Limb (tissue), 2 donors: ENCODE data around the gene UTS2B.

Experiments
- DNase-seq, 2 donors: peaks; one replicate each; pipeline ENCODE4 v3.0.0-alpha.2; 2016; ENCODE audit errors: extremely low spot score in 2 of 2

The UTS2B gene

DNA sequence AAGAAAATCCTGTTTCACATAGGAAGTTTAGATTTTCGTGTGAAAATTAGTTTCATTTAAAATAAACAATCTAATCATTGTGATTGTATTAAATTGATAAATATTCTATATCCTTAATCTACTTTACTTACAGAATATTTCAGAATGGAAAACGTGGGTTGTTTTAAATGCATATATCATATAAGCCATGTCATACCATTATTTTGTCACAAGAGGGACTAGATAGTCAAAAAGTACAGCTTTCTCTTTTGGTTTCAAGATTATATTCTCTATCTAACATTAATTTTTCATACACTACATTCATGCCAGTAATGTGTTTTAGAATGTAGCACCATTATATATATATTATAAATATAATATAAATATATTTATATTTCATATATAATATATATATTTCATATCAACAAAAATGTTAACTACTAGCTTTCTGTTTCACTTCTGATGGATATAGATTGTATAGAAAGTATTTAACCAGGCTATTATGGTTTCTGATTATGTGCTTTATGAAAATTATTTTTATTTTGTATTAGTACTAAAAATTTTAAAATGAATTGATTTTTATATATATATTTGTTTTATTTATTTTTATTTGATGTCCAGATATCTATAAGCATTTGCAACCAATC lies 86.0 kb downstream of the UTS2B start:
- no peak for DNase-seq

DNA sequence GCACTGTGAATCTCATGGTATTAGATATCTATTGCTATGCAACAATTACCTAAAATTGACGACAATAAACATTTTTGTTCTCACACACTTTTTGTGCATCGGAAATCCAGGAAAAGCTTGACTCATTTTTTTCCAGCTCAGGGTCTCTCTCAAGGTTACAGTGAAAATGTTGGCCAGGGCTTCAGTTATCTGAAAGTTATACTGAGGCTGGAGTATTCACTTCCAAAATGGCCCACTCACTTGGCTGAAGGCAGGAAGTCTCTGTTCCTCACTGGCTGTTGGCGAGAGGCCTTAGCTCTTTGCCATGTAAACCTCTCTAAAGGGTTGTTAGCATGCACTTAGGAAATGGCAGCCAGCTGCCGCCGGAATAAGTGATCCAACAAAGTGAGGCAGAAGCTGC lies 89.8 kb downstream of the UTS2B start:
- no peak for DNase-seq

DNA sequence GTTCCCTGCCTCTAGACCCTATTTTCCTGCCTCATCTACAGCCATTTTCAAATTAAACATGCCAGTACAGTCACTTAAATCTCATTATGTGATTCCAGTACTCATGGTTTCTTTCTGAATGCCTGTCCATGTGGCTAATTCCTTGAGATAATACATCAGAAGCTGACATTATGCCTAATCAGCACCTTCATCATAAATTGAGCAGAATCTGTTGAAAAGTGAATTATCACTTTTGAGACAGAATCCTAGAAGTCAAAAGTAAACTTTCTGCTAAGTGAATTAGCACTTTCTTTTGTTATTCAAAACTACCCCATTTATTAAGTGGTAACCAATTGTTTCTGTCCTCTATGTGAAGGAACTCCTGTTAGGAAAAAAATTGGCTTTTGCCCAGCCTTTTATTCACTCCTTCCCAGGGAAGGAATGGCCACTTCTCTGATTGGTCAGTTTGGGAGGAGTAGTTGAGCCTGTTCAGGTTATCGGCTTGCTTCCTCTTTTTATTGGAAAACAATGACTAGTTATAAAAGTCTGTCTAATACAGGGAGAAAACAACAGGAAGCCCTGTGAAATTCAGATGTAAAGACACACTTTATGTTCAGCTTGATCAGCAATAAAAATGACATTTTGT lies 90.8 kb downstream of the UTS2B start:
- no peak for DNase-seq

DNA sequence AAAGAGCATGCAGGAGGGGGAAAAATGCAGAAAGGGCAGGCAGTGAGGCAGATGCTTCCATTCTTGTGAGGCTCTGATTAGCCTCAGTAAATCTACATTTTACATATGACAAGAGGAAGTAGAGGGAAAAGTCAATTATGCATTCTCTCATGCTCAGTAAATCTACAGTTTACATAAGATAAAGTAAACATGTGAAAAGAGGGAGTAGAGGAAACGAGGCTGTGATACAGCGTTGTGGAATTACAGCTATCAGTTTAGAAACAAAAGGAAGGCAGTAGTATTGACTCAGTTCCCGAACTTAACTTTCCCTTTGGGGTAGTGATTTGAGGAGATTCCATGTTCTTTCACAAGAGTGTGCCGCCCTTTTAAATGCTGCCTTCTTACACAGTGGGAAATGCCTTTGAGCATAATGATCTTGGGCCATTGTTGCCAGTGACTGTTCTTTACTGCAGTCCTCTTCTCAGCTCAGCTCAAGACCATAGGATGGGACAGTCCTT lies 92.0 kb downstream of the UTS2B start:
- DNase-seq = no peak

DNA sequence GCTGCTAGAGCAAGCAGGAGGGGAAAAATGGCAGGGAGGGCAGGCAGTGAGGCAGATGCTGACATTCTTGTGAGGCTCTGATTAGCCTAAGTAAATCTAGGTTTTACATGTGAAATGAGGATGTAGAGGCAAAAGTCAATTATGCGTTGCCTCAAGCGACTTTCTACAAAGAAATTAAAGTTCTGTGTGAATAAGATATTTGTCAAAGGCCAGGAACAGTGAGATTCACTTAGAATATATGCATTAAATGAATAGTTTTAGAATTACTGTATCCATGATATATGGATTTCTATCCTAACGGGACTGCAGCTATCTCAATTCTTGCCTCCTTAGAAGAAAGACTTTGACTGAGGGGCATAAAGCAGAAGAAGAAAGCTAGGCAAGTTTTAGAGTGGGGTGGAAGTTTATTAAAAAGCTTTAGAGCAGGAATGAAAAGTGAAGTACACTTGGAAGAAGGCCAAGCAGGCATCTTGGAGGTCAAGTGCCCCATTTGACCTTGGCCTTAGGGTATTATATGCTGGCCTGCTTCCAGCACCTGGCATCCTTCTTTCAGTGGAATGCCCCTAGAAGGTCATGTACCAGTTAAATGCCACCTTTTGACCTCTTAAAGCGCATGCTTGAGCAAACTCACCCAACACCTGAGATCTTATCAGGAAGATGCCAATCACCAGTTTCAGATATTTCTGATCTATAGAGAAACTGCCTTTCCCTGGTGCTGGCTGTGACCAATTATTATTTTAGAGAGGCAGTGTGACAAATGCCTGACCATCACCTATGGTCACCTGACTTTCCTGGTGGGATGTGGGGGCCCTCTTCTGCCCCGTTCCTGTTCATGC lies 93.1 kb downstream of the UTS2B start:
- no peak for DNase-seq

DNA sequence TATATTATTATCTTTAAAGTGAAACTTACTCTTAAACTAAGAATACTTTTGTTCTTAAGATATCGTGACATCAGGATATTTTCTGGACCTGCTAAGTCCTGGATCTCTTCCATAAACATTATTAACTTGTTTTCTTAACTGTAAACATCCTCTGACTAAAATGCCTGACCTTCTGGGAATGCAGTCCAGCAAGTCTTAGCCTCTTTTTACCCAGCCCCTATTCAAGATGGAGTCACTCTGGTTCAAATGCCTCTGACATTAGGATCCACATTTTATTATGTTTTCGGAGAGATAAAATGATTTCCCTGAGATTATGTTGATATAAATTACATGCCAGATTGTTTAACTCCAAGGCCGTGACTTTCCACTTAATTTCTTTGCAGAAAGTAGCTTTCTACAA lies 93.7 kb downstream of the UTS2B start:
- DNase-seq = no peak

DNA sequence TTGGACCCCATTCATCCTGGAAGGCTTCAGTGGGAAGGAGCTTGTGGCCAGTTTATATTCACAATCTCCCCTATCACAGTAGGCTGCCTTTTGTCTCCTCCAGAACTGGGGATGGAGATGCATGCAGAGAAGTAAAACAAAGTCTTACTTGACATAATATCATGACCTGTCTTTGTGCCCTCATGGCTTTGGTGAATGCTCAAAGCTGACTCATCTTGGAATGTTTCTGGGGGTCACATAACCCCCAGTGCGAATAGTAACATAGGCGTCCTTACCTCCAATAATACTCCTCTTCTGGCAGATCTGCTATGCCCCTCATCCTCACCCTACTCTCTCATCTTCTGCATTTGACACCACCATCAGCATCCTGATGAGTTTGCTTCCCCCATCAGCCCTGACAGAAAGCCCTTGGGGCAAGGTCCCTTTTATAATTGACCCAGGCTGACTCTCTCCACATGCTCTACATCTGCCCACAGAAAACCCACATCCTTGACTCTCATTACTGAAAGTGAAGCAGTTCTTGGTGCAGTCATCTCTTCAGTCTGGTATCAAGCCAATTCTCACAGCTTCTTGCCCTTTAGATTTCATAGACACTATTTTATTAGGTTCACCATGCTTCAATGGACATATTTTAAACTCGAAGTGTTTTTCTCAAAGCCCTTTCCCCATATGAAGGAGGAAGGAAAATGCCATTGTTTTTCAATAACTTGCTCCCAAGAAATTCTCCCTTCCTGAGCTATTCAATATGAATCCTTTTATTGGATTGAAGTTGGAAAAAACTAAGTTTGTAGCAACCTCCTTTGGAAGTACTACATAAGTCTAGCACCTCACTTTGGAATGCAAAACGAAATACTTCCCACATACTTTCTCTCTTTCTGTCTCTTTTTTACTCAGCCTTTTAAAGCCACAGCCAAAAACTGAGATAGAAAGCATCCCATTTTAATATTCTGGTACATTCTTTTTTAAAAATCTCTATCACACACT lies 94.7 kb downstream of the UTS2B start:
- no peak for DNase-seq

DNA sequence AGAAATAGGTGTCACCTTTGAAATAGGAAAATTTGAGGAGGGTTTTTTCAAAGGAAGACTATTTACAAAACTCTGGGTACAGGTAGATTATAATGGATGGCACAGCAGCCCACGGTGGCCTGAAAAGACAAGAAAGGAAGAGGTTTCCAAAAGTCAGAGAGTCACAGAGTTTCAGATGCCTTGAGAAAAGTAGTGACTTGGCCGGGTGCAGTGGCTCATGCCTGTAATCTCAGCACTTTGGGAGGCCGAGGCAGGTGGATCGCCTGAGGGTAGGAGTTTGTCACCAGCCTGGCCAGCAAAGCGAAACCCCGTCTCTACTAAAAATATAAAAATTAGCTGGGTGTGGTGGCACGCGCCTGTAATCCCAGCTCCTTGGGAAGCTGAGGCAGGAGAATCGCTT lies 96.1 kb downstream of the UTS2B start:
- DNase-seq = no peak

DNA sequence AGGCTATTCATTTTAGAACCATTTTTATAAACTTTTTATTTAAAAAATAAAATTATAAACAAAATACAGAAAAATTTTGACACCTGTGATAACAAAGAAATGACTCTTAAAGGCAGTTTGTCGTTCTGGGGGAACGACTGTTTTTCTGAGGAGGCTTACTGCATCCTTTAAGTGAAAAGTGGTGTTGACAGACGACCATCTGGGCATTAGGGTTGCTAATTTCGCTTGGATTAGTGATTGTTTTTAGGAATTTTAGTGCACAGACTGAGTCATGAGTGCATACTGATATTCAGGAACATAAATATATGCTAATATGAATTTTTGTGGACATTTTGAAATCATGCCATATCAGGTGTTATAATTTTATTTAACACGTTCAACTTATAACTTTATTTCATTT lies 102.8 kb downstream of the UTS2B start:
- no peak for DNase-seq

DNA sequence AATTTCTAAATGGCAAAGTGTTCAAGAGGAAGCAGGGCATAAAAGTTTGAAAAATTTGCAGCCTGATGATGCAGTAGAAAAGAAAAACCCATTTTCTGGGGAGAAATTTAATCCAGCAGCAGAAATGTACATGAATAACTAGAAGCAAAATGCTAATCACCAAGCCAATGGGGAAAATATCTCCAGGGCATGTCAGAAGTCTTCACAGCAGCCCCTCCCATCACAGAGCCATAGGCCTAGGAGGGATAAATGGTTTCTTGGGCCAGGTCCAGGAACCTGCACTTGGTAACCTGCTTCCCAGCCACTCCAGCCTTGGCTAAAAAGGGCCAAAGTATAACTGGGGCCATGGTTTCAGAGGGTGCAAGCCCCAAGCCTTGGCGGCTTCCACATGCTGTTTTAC lies 108.7 kb downstream of the UTS2B start:
- no peak for DNase-seq

DNA sequence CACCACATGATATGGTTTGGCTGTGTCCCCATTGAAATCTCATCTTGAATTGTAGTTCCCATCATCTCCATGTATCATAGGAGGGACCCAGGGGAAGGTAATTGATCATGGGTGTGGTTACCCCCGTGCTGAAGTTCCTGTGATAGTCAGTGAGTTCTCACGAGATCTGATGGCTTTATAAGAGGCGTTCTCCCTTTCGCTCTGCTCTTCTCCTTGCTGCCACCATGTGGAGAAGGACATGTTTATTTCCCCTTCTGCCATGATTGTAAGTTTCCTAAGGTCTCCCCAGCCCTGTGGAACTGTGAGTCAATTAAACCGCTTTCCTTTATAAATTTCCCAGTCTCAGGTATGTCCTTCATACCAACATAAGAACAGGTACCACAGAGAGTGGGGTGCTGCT lies 109.4 kb downstream of the UTS2B start:
- no peak for DNase-seq

DNA sequence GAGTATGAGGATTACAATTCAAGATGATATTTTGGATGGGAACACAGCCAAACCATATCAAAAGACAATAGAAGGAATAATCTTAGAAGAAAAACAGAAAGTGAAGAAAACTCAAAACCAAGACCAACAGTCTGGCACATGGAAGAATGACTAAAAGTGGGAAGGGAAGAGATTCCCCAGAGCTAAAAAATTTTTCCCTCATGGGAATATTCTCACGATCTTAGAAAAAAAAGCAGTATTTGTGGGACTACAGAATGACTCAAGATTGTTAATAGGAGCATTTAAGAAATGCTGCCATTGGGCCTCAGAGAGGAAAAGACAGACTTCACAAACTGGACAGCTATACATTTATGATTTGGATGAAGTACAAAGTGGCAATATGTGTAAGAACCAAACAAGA lies 113.0 kb downstream of the UTS2B start:
- DNase-seq = no peak
